Thyroid gland (tissue), 4 donors: Measurements from ENCODE around the gene SLC6A1. TPM values are rescaled to one million over a fixed set of nuclear protein-coding genes. Genes with fewer than 3 reads are reported as not detected.

Experiments
- DNase-seq, 2 donors: peaks; one replicate each; pipeline ENCODE4 v3.0.0-alpha.2; 2019
- H3K27ac ChIP-seq, 3 donors: fragments of 200-600 bp; sonication (generic); 1 replicate in 2 of 3; 2 replicates in 1 of 3; pipeline ENCODE4 v1.5.1; 2016 to 2019; ENCODE audit warnings: mild to moderate bottlenecking in 1 of 3, moderate library complexity in 1 of 3
- H3K27me3 ChIP-seq: fragments of 200-600 bp; sonication (generic); one replicate; pipeline ENCODE4 v1.5.1; 2019
- H3K36me3 ChIP-seq, 2 donors: fragments of 200-600 bp; sonication (generic); one replicate each; pipeline ENCODE4 v1.5.1; 2016 to 2019
- H3K4me1 ChIP-seq, 2 donors: fragments of 200-600 bp; sonication (generic); one replicate each; pipeline ENCODE4 v1.5.1; 2017 to 2019
- H3K4me3 ChIP-seq, 3 donors: fragments of 200-600 bp; sonication (generic); replicated peaks in 1 of 3; 1 replicate in 2 of 3; 2 replicates in 1 of 3; pipeline ENCODE4 v1.5.1; 2016; ENCODE audit warnings: mild to moderate bottlenecking in 1 of 3
- H3K9me3 ChIP-seq: fragments of 200-600 bp; sonication (generic); one replicate; pipeline ENCODE4 v1.5.1; 2017
- POLR2A ChIP-seq, 2 donors: fragments of 450-650 bp; IDR thresholded peaks; one replicate each; pipeline ENCODE4 v1.6.1; 2017; ENCODE audit warnings: antibody characterized with exemption in 2 of 2, mild to moderate bottlenecking in 2 of 2, moderate library complexity in 1 of 2
- WGBS, 2 donors: methylation state at CpG; one replicate each; pipeline ENCODE4 v1.1.5; 2017; 5-methylcytosine and 5-hydroxymethylcytosine counted together
- intact Hi-C: fragments of 100-400 bp; cut with DNase I; formaldehyde crosslinking; loops from one replicate; pipeline ENCODE4 v1.15.1; 2023
- total RNA-seq, 4 donors: library from RNA; depleted of rRNA; stranded (reverse); fragments of >200 nt; gene quantifications; one replicate each; pipeline ENCODE4 v1.2.3, GENCODE V29; 2016
- TF ChIP-seq, protein P1 (sequence below), 6 experiments: fragments of 200-600 bp in 3 of 6; fragments of 450-650 bp in 3 of 6; sonication (generic) in 3 of 6; IDR thresholded peaks; one replicate each; pipeline ENCODE4 v1.5.1; 2016 to 2019; ENCODE audit warnings: antibody characterized with exemption in 6 of 6, mild to moderate bottlenecking in 2 of 6, inconsistent platforms in 1 of 6, moderate library complexity in 1 of 6

Gene SLC6A1
- total RNA-seq, 4 donors from 2014 or later: 0.27 to 1.3 TPM; not detected in 2

DNA sequence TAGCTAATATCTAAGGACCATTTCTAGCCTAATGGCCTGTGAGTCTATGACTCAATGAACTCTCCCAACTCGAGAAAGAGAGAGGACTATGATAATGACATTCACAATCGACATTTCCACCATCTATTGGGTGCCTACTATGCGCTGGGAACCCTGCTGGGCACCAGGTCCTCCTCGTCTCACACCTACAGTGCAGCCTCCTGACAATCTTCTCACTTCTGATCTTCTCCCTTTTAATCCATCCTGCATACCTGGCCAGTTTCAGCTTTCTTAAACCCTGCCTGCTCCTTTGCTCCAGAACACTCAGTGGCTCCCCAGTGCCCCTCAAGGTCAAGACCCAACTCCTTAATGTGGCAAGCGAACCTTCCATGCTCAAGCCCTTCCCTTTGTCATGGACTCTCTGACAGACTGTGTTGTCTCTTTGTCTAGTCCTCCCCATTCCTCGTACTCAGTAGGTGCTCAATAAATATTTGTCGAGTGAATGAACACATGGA is 3.5 kb upstream of the SLC6A1 start:
- DNase-seq: no peak
- H3K27me3 ChIP-seq: peaks cover 19% of the 10 kb centered on the region
- WGBS, 2 donors: 73 to 81% methylated on average over 7 of the region's 7 CpGs
- H3K4me3 ChIP-seq: no peak overlapping the region
- no peaks in the 10 kb centered on the region for H3K9me3 ChIP-seq
- peaks cover 10 to 21% of the 10 kb centered on the region in 2 donors for H3K4me1 ChIP-seq
- intact Hi-C loops: no loop called here
- no peaks in the 10 kb centered on the region for H3K36me3 ChIP-seq
- H3K27ac ChIP-seq: no peak overlapping the region
- TF ChIP-seq, protein P1, sequence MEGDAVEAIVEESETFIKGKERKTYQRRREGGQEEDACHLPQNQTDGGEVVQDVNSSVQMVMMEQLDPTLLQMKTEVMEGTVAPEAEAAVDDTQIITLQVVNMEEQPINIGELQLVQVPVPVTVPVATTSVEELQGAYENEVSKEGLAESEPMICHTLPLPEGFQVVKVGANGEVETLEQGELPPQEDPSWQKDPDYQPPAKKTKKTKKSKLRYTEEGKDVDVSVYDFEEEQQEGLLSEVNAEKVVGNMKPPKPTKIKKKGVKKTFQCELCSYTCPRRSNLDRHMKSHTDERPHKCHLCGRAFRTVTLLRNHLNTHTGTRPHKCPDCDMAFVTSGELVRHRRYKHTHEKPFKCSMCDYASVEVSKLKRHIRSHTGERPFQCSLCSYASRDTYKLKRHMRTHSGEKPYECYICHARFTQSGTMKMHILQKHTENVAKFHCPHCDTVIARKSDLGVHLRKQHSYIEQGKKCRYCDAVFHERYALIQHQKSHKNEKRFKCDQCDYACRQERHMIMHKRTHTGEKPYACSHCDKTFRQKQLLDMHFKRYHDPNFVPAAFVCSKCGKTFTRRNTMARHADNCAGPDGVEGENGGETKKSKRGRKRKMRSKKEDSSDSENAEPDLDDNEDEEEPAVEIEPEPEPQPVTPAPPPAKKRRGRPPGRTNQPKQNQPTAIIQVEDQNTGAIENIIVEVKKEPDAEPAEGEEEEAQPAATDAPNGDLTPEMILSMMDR (IDR thresholded peaks at IDR 0.05): no peak
- TF ChIP-seq POLR2A (IDR thresholded peaks at IDR 0.05): no peak

DNA sequence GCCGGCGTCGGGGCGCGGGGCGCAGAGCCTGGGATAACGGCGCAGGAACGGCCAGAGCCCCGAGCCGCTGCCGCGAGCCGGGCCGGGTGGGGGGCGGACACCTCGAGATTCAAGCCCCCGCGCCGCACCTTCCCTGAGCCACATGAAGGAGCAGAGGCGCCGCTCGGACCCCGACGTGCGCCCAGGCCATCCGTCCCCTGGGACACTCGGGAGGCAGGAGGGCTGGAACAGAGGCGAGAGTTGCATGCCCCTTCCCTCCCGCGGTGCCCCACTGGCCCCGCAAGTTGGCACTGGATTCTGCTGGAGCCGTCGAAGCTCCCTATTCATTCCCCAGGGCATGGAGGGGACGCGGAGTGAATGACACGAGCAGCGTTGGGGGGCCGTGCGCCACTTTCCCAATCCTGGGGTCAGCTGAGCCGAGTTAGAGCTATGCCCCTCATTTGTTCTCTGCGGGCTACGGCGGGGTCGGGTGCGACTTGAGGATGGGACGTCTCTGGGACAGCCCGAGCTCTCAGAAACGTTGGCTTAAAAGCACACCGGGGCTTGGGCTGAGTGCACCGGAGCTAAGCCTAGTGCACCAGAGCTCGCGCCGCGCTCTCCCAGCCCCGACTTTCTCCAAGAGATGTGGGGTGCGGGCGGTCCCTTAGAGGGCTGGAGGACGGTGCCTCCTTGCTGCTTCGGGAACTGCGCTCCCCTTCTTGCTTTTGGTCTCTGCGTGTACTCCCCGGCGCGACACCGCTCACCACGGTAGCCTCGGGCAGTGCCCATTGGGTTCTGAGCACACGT is 588 bp downstream of the SLC6A1 start:
- Histone ChIP-seq H3K27ac (no peak overlapping the region), H3K27me3 (peaks cover 24% of the 10 kb centered on the region), H3K4me1 (peaks cover 4 to 13% of the 10 kb centered on the region in 2 donors), H3K36me3 (no peaks in the 10 kb centered on the region), H3K9me3 (no peaks in the 10 kb centered on the region), H3K4me3 (no peak overlapping the region)
- intact Hi-C loops: no loop called here
- no peak for TF ChIP-seq POLR2A (IDR thresholded peaks at IDR 0.05)
- TF ChIP-seq, protein P1 (IDR thresholded peaks at IDR 0.05): no peak
- 0 to 4% methylated on average over 4 to 11 of the region's 69 CpGs for WGBS, 2 donors
- DNase-seq: no peak

DNA sequence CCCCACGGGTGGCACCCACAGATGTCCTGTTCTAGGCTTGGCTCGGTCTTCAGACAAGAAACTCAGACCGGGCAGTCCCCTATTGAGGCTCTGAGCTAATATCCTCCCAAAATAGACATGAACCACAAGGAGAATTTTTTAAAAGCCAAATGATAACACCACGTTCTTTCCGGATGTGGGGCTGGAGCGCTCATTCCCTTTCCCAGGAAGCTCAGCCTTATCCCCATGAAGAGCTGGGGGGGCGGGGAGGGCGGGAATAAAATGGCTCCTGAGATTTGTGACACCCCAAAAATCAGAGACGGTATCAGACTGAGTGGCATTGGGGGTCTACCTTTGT is 1.1 kb downstream of the SLC6A1 start:
- Histone ChIP-seq H3K4me1 (peaks cover 4 to 13% of the 10 kb centered on the region in 2 donors), H3K9me3 (no peaks in the 10 kb centered on the region), H3K27me3 (peaks cover 24% of the 10 kb centered on the region), H3K36me3 (no peaks in the 10 kb centered on the region), H3K4me3 (no peak overlapping the region), H3K27ac (no peak overlapping the region)
- 10 to 17% methylated on average over 9 of the region's 9 CpGs for WGBS, 2 donors
- intact Hi-C loops: no loop called here
- DNase-seq: no peak
- TF ChIP-seq, protein P1 (IDR thresholded peaks at IDR 0.05): no peak
- no peak for TF ChIP-seq POLR2A (IDR thresholded peaks at IDR 0.05)

DNA sequence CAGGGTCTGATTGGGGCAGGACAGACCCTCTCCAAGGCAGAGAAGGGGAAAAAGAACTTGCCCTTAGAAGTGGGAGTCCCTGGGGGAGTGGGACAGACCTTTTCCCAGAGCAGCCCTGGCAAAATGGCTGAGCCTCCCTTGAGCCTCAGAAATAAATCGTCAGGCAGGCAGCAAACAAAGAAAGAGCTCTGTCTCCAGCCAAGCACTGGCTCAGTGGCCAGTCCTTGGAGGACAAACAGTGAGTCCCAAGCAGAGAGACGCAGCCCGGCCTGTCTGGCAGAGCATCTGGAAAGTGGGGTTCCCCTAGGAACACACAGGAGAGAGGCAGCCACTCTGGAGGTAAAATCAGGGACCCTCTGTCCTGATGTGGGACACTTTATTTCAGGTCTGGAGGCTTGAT is 1.8 kb downstream of the SLC6A1 start:
- no peaks in the 10 kb centered on the region for H3K36me3 ChIP-seq
- peaks cover 4 to 13% of the 10 kb centered on the region in 2 donors for H3K4me1 ChIP-seq
- no peak overlapping the region for H3K4me3 ChIP-seq
- no peak for DNase-seq
- no peaks in the 10 kb centered on the region for H3K9me3 ChIP-seq
- intact Hi-C loops: no loop called here
- no peak for TF ChIP-seq POLR2A (IDR thresholded peaks at IDR 0.05)
- TF ChIP-seq, protein P1 (IDR thresholded peaks at IDR 0.05): no peak
- peaks cover 24% of the 10 kb centered on the region for H3K27me3 ChIP-seq
- no peak overlapping the region for H3K27ac ChIP-seq
- WGBS, 2 donors: 30 to 36% methylated on average over 3 of the region's 3 CpGs

DNA sequence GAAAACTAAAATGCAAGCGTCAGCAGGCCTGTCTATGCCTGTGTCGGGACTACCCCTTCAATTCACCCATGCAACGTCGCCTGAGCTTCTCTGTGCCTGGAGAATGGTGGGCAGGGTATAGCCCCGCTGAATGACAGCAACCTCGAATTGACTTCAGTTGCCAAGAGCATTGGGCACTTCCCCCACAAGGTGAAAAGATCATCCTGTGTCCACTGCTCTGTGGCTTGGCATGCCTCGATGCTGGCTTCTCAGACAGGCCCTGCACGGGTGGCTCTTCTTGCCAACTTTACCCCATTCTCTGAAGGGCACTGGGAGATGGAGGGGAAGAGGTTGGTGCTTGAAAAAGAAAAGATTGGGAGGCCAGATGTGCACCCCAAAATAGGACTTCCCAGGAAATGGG is 3.3 kb downstream of the SLC6A1 start:
- Histone ChIP-seq H3K4me3 (no peak overlapping the region), H3K36me3 (no peaks in the 10 kb centered on the region), H3K27ac (no peak overlapping the region), H3K4me1 (peaks cover 4 to 13% of the 10 kb centered on the region in 2 donors), H3K27me3 (peaks cover 24% of the 10 kb centered on the region), H3K9me3 (no peaks in the 10 kb centered on the region)
- no peak for DNase-seq
- no peak for TF ChIP-seq POLR2A (IDR thresholded peaks at IDR 0.05)
- TF ChIP-seq, protein P1 (IDR thresholded peaks at IDR 0.05): no peak
- 76 to 86% methylated on average over 8 of the region's 8 CpGs for WGBS, 2 donors
- intact Hi-C loops: no loop called here
